K562 (cell line): ENCODE data around the gene TADA2A. TPM values are rescaled to one million over a fixed set of nuclear protein-coding genes. Genes with fewer than 3 reads are reported as not detected.

ENCODE experiments used
- ADNP ChIP-seq: fragments of 200-800 bp; sonication (Bioruptor generic); IDR thresholded peaks from 2 replicates; pipeline ENCODE4 v1.6.1; 2016; ENCODE audit warnings: missing genetic modification characterization, missing compliant biosample characterization
- ARID1B ChIP-seq: fragments of 450-650 bp; IDR thresholded peaks from 2 replicates; pipeline ENCODE4 v1.6.1; 2016; ENCODE audit warnings: antibody characterized with exemption, mild to moderate bottlenecking, inconsistent platforms
- ARID2 ChIP-seq: fragments of 450-650 bp; IDR thresholded peaks from 2 replicates; pipeline ENCODE4 v1.6.1; 2017; ENCODE audit warnings: antibody characterized with exemption, mild to moderate bottlenecking
- BCOR ChIP-seq: fragments of 450-650 bp; IDR thresholded peaks from 2 replicates; pipeline ENCODE4 v1.6.1; 2016
- BRD4 ChIP-seq: fragments of 200-600 bp; sonication (generic); IDR thresholded peaks from 2 replicates; pipeline ENCODE4 v1.6.1; 2017; ENCODE audit warnings: inconsistent platforms
- CAMTA2 ChIP-seq: fragments of 250-450 bp; sonication (Bioruptor Pico); conservative IDR thresholded peaks from 2 replicates; pipeline ENCODE4 v1.5.1; 2022
- CEBPB ChIP-seq: fragments of 450-650 bp; IDR thresholded peaks from 2 replicates; pipeline ENCODE4 v1.6.1; 2016; ENCODE audit warnings: missing genetic modification characterization, missing compliant biosample characterization
- CSDE1 ChIP-seq, 2 experiments: fragments of 450-650 bp; IDR thresholded peaks; 2 replicates each; pipeline ENCODE4 v1.6.1; 2016; ENCODE audit warnings: mild to moderate bottlenecking in 1 of 2
- DDX20 ChIP-seq: fragments of 450-650 bp; IDR thresholded peaks from 2 replicates; pipeline ENCODE4 v1.6.1; 2016; ENCODE audit warnings: missing genetic modification characterization, low read depth, mild to moderate bottlenecking, missing compliant biosample characterization, moderate library complexity
- FOXP4 ChIP-seq: sonication (generic); formaldehyde crosslinking; IDR thresholded peaks from 2 replicates; pipeline ENCODE4 v1.8.0; 2022; ENCODE audit warnings: mild to moderate bottlenecking, missing genetic modification reagents, borderline replicate concordance
- HDAC8 ChIP-seq: fragments of 450-650 bp; IDR thresholded peaks from 2 replicates; pipeline ENCODE4 v1.6.1; 2016; ENCODE audit warnings: mild to moderate bottlenecking, missing genetic modification characterization, moderate library complexity, missing compliant biosample characterization
- MEIS2 ChIP-seq: fragments of 450-650 bp; IDR thresholded peaks from 2 replicates; pipeline ENCODE4 v1.6.1; 2014; ENCODE audit warnings: mild to moderate bottlenecking; ENCODE audit not compliant: partially characterized antibody
- PHF21A ChIP-seq: fragments of 450-650 bp; IDR thresholded peaks from 2 replicates; pipeline ENCODE4 v1.6.1; 2017; ENCODE audit warnings: low read depth, borderline replicate concordance
- PYGO2 ChIP-seq: fragments of 450-650 bp; IDR thresholded peaks from 2 replicates; pipeline ENCODE4 v1.6.1; 2016; ENCODE audit warnings: mild to moderate bottlenecking, missing genetic modification characterization, moderate library complexity, missing compliant biosample characterization
- SMAD2 ChIP-seq: fragments of 150-350 bp; IDR thresholded peaks from 2 replicates; pipeline ENCODE4 v1.6.1; 2014; ENCODE audit warnings: low read depth, mild to moderate bottlenecking, low read length
- SRF ChIP-seq, 2 experiments: fragments of 250-450, 450-650 bp in 1 of 2; sonication (Bioruptor Pico) in 1 of 2; sonication (generic) in 1 of 2; formaldehyde crosslinking; IDR thresholded peaks; 2 replicates each; pipeline versions ENCODE4 v1.5.0 to v1.5.1; 2020 to 2022; ENCODE audit warnings: mild to moderate bottlenecking in 1 of 2, missing genetic modification reagents in 1 of 2
- STAT5B ChIP-seq: fragments of 250-450 bp; sonication (Bioruptor Pico); IDR thresholded peaks from 2 replicates; pipeline ENCODE4 v1.8.0; 2021; ENCODE audit warnings: mild to moderate bottlenecking, inconsistent platforms
- TCF3 ChIP-seq: sonication (generic); formaldehyde crosslinking; IDR thresholded peaks from 2 replicates; pipeline ENCODE4 v1.4.0; 2020; ENCODE audit warnings: mild to moderate bottlenecking, missing genetic modification reagents
- TCF7L2 ChIP-seq: fragments of 150-350 bp; IDR thresholded peaks from 2 replicates; pipeline ENCODE4 v1.6.1; 2016; ENCODE audit warnings: low read depth, mild to moderate bottlenecking, low read length, moderate library complexity
- TGIF2 ChIP-seq: sonication (generic); formaldehyde crosslinking; IDR thresholded peaks from 2 replicates; pipeline ENCODE4 v1.8.1; 2022; ENCODE audit warnings: mild to moderate bottlenecking, missing genetic modification reagents, moderate library complexity
- ZMIZ1 ChIP-seq, 2 experiments: fragments of 150-350 bp in 1 of 2; IDR thresholded peaks; 2 replicates each; pipeline ENCODE4 v1.6.1; 2012 to 2016; ENCODE audit warnings: low read depth in 2 of 2, low read length in 2 of 2, mild to moderate bottlenecking in 1 of 2, moderate library complexity in 1 of 2
- ZNF224 ChIP-seq: sonication (generic); formaldehyde crosslinking; IDR thresholded peaks from 2 replicates; pipeline ENCODE4 v1.8.0; 2022; ENCODE audit warnings: mild to moderate bottlenecking, missing genetic modification reagents
- ZNF507 ChIP-seq: conservative IDR thresholded peaks from 2 replicates; pipeline ENCODE4 v1.6.1; 2017; ENCODE audit warnings: missing genetic modification characterization, missing compliant biosample characterization
- ZNF583 ChIP-seq: fragments of 250-450 bp; sonication (Bioruptor Pico); IDR thresholded peaks from 2 replicates; pipeline ENCODE4 v1.4.0; 2020
- ZNF76 ChIP-seq: fragments of 250-450 bp; sonication (Bioruptor Pico); IDR thresholded peaks from 2 replicates; pipeline ENCODE4 v1.4.0; 2020; ENCODE audit warnings: mild to moderate bottlenecking, moderate library complexity, borderline replicate concordance
- ZZZ3 ChIP-seq: fragments of 450-650 bp; IDR thresholded peaks from 2 replicates; pipeline ENCODE4 v1.6.1; 2016; ENCODE audit warnings: antibody characterized with exemption, mild to moderate bottlenecking, moderate library complexity
- polyA plus RNA-seq, 8 experiments: library from polyadenylated mRNA; depleted of rRNA in 4 of 8; stranded (reverse) in 5 of 8; unstranded in 3 of 8; fragments of >200 nt; fragmentation: Nextera tagmentation in 2 of 8; fragmentation: Illumina TruSeq in 1 of 8; extraction: Ambion mirVana in 2 of 8; extraction: Trizol in 1 of 8; gene quantifications; 2 replicates each; pipeline versions ENCODE4 v1.2.1 to v1.2.3, GENCODE V29; 2011 to 2014; ENCODE audit warnings: inconsistent platforms in 1 of 8, missing spikeins in 1 of 8
- total RNA-seq, 7 experiments: library from RNA; depleted of rRNA in 6 of 7; stranded (reverse); fragments of >200 nt in 6 of 7; fragmentation: Illumina TruSeq in 2 of 7; extraction: Trizol in 2 of 7; gene quantifications; 2 replicates each; pipeline versions ENCODE4 v1.2.1 to v1.2.3, GENCODE V29; 2011 to 2021; ENCODE audit warnings: low replicate concordance in 1 of 7

Gene TADA2A
- total and polyA plus RNA-seq, 9 of the 15 experiments (the other 6 are each of a cell fraction or from before 2014, with no cell fraction given): 13.8 to 37.7 (median 25.0) TPM

GRCh38 chr17:37358830-37359681, 47.6 kb upstream of the TADA2A start (continued):
- no peak for TF ChIP-seq ADNP (tag)
- TF ChIP-seq CEBPB: no peak
- no peak for TF ChIP-seq SMAD2
- no peak for TF ChIP-seq BCOR
- TF ChIP-seq HDAC8 (tag): no peak
- no peak for TF ChIP-seq ZMIZ1 (IDR thresholded peaks at IDR 0.05; ENCODE audit: low read depth in 2 of 2, low read length in 2 of 2)
- TF ChIP-seq ZNF507 (tag): no peak
- TF ChIP-seq DDX20 (tag): no peak
- TF ChIP-seq STAT5B: no peak
- TF ChIP-seq ARID1B: no peak
- TF ChIP-seq ZNF76 (CRISPR knock-in tag): no peak
- TF ChIP-seq PYGO2: no peak
- no peak for TF ChIP-seq MEIS2
- TF ChIP-seq ZZZ3: no peak
- no peak for TF ChIP-seq SRF (CRISPR knock-in tag; IDR thresholded peaks at IDR 0.05)
- TF ChIP-seq BRD4: no peak
- no peak for TF ChIP-seq CSDE1 (IDR thresholded peaks at IDR 0.05)
- TF ChIP-seq ZNF583 (CRISPR knock-in tag): no peak
- TF ChIP-seq ZNF224 (CRISPR knock-in tag): no peak
- TF ChIP-seq FOXP4 (CRISPR knock-in tag): no peak
- TF ChIP-seq TCF3: no peak
- TF ChIP-seq TCF7L2: no peak
- TF ChIP-seq PHF21A: no peak
- TF ChIP-seq TGIF2 (CRISPR knock-in tag): no peak
- no peak for TF ChIP-seq CAMTA2 (CRISPR knock-in tag)
- no peak for TF ChIP-seq ARID2
